Breast epithelium (tissue), 4 donors: ENCODE data around the gene SNRPD3. TPM values are rescaled to one million over a fixed set of nuclear protein-coding genes. Genes with fewer than 3 reads are reported as not detected.
A peak's percentile ranks its signal among the peaks of the same experiment; 100 is the strongest.
"Not testable (repeated sequence)": the region's sequence is repeated elsewhere in the genome, so short reads cannot be mapped to it uniquely, and the experiment has no call there.

Experiments
- DNase-seq, 2 donors: peaks; one replicate each; pipeline ENCODE4 v3.0.0-alpha.2; 2019; ENCODE audit warnings: low spot score in 2 of 2
- H3K27ac ChIP-seq, 2 donors: fragments of 200-600 bp; sonication (generic) in 1 of 2; one replicate each; pipeline ENCODE4 v1.5.1; 2016 to 2019; ENCODE audit warnings: mild to moderate bottlenecking in 1 of 2
- H3K27me3 ChIP-seq, 2 donors: fragments of 200-600 bp; sonication (generic) in 1 of 2; one replicate each; pipeline versions ENCODE4 v1.5.1 to v1.6.0; 2017 to 2019; ENCODE audit warnings: control low read depth in 1 of 2, mild to moderate bottlenecking in 1 of 2
- H3K36me3 ChIP-seq: fragments of 200-600 bp; one replicate; pipeline ENCODE4 v1.5.1; 2019
- H3K4me1 ChIP-seq, 2 donors: fragments of 200-600 bp; sonication (generic); one replicate each; pipeline ENCODE4 v1.5.1; 2016 to 2019; ENCODE audit warnings: control low read depth in 1 of 2
- H3K4me3 ChIP-seq, 3 donors: fragments of 200-600 bp; sonication (generic); 1 replicate in 2 of 3; 2 replicates in 1 of 3; pipeline ENCODE4 v1.5.1; 2016 to 2019; ENCODE audit warnings: mild to moderate bottlenecking in 3 of 3, moderate library complexity in 2 of 3
- H3K9me3 ChIP-seq, 2 donors: fragments of 200-600 bp; sonication (generic) in 1 of 2; one replicate each; pipeline ENCODE4 v1.5.1; 2016 to 2019; ENCODE audit warnings: control low read depth in 1 of 2
- POLR2A ChIP-seq: fragments of 450-650 bp; IDR thresholded peaks from one replicate; pipeline ENCODE4 v1.6.1; 2016; ENCODE audit warnings: antibody characterized with exemption, mild to moderate bottlenecking, moderate library complexity
- POLR2AphosphoS5 ChIP-seq, 3 donors: sonication (generic); formaldehyde crosslinking; IDR thresholded peaks; one replicate each; pipeline ENCODE4 v1.6.1; 2017; ENCODE audit warnings: antibody characterized with exemption in 3 of 3
- intact Hi-C: fragments of 100-400 bp; cut with DNase I; formaldehyde crosslinking; loops from one replicate; pipeline ENCODE4 v1.15.1; 2023; ENCODE audit warnings: low total_unique reads
- total RNA-seq, 3 donors: library from RNA; depleted of rRNA; stranded (reverse); fragments of >200 nt; gene quantifications; one replicate each; pipeline ENCODE4 v1.1.0, GENCODE V29; 2016
- TF ChIP-seq, protein P1 (sequence below), 3 donors: fragments of 450-650 bp; IDR thresholded peaks; one replicate each; pipeline ENCODE4 v1.5.1; 2016 to 2017; ENCODE audit warnings: antibody characterized with exemption in 3 of 3, mild to moderate bottlenecking in 3 of 3, moderate library complexity in 3 of 3

Gene SNRPD3
- total RNA-seq, 3 donors from 2014 or later = 105 to 148 (median 124) TPM

DNA sequence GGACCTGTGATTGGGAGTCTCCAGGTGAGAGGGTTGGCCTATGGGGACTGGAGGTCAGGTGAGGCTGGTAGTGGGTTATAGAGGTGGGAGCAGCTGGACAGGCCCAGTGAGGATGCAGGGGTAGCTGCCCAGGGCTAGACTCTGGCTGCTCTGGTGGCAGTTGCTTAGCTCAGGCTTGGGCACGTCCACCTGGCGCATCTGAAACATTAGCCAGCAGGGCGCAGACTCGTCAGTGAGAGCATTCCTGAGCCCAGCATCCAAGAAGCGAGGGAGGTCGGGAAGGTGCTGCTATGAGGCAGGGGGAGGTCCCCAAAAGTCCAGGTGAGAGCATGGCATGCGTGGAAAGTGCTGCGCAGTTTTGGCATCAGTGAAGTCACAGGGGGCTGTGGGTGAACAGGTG lies 43.7 kb downstream of the SNRPD3 start:
- peak overlapping the region; percentile 33 to 38 for H3K27ac ChIP-seq
- H3K9me3 ChIP-seq = no peaks in the 10 kb centered on the region
- H3K4me3 ChIP-seq = no peak overlapping the region
- H3K4me1 ChIP-seq = peaks cover 6% of the 10 kb centered on the region in 2 donors
- intact Hi-C loops = no loop called here
- TF ChIP-seq POLR2A (no peak), POLR2AphosphoS5 (IDR thresholded peaks at IDR 0.05) (no peak)
- TF ChIP-seq, protein P1, sequence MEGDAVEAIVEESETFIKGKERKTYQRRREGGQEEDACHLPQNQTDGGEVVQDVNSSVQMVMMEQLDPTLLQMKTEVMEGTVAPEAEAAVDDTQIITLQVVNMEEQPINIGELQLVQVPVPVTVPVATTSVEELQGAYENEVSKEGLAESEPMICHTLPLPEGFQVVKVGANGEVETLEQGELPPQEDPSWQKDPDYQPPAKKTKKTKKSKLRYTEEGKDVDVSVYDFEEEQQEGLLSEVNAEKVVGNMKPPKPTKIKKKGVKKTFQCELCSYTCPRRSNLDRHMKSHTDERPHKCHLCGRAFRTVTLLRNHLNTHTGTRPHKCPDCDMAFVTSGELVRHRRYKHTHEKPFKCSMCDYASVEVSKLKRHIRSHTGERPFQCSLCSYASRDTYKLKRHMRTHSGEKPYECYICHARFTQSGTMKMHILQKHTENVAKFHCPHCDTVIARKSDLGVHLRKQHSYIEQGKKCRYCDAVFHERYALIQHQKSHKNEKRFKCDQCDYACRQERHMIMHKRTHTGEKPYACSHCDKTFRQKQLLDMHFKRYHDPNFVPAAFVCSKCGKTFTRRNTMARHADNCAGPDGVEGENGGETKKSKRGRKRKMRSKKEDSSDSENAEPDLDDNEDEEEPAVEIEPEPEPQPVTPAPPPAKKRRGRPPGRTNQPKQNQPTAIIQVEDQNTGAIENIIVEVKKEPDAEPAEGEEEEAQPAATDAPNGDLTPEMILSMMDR (IDR thresholded peaks at IDR 0.05) = no peak
- DNase-seq = no peak
- no peaks in the 10 kb centered on the region for H3K27me3 ChIP-seq
- H3K36me3 ChIP-seq = no peaks in the 10 kb centered on the region

DNA sequence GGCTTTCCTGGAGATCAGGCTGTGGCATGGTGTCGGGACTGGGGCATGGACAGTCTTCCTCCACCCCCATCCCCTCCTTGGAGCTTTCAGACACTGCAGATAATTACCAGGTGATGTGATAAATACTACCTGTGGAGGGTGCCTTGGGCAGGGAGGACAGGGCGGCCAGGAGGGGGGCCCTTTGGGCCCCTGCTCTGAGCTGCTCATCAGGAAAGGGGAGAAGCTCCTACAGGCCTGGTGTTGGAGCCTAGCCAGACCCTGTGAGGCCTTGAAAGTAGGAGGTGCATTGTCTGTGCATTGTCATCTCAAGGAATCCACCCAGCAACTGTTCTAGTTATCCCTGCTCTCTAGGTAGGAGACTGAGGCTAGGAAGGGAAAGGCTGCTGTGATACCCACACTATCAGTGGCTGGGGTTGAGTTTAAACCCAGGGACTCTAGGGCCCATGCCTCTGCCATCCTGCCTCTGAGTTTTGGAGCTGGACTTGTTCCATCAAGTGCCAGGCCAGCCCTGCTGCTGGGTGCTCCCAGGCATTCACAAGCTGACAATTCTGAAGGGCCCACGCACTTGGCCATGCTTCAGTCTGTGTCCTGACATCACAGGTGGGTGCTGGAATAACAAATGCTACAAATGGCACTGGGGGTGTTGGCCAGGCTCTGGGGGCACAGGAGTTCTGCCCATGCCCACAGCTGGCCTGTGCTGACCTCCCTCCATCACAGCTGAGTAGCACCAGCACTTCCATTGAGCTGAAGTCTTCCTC lies 44.3 kb downstream of the SNRPD3 start:
- H3K27me3 ChIP-seq, H3K4me3 ChIP-seq, intact Hi-C loops, DNase-seq, H3K4me1 ChIP-seq, H3K36me3 ChIP-seq, H3K9me3 ChIP-seq: not testable (repeated sequence)
- peak overlapping the region; percentile 33 to 38 for H3K27ac ChIP-seq

DNA sequence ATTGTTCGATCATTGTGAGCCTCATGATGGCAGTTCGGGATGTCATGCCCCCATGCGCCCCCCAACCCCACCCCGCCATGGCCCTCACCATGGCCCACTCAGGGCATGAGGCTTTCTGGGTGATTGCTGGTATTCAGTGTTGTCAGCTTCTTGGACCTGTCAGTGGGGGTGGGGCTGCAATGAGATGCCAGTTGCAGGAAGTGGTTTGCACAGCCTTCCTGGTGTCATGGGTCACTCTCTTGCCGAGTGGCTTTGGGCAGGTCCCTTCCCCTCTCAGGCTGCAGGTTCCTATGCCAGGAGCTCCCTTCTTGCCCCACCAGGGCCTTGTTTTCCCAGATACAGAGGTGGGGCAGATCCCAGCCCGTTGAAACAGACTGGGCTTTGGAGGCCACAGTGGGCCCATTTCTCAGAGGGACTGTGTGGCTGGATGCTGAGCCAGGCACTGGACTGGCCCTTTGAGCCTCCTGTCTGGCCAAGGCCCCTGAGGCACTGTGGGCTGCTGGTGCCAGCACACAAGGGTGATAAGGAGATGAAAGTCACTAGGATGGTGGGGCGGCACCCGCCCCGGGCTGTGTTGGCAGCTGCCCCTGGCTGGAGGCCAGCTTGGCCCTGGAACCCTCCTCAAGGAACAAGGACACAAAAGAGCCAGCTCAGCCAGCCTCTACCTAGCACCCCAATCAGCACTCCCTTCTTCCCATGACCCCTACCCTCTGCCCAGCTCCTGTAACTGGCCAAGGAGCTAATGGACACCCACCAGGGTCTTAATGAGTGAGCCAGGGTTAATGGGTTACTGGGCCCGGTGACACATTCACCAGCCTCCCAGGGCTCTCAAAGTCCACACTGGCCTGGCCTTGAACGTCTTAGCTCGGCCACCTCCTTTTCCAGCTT lies 45.7 kb downstream of the SNRPD3 start:
- intact Hi-C loops = no loop called here
- Histone ChIP-seq H3K4me3 (no peak overlapping the region), H3K36me3 (no peaks in the 10 kb centered on the region), H3K27me3 (no peaks in the 10 kb centered on the region), H3K4me1 (no peaks in the 10 kb centered on the region), H3K9me3 (no peaks in the 10 kb centered on the region), H3K27ac (no peak overlapping the region)
- no peak for DNase-seq
- TF ChIP-seq POLR2A = no peak
- TF ChIP-seq, protein P1 (IDR thresholded peaks at IDR 0.05) = no peak

DNA sequence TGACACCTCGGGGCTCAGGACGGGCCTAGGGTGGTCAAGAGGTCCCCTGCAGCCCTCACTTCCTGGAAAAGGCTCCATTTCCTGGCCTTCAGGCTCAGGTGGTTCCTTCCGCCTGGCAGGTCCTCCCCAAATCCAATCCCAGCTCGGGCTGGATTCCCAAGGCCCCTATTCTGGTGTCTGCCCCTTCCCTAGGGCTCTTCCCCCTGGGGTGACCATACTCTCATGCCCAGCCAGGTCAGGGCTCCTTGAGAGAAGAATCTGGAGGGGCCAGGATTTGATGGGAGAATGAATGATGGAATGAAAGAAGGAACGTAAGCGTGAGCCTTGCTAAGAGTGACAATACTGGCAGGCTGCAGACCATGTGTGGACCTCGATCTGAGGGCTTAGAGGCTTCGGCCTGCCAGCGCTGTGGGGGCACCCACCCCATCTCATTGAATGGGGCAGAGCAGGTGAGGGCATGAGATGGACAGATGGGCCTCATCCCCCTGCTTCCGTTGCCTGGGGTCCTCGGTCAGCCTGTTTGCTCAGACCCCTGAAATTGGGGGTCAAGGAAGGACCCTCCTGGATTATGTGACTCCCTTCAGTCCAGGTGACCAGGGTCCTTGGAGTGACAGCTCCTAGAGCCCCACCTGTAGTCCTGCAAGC lies 46.4 kb downstream of the SNRPD3 start:
- H3K4me3 ChIP-seq, DNase-seq, intact Hi-C loops, H3K36me3 ChIP-seq, H3K27ac ChIP-seq, H3K27me3 ChIP-seq, H3K4me1 ChIP-seq, H3K9me3 ChIP-seq: not testable (repeated sequence)

DNA sequence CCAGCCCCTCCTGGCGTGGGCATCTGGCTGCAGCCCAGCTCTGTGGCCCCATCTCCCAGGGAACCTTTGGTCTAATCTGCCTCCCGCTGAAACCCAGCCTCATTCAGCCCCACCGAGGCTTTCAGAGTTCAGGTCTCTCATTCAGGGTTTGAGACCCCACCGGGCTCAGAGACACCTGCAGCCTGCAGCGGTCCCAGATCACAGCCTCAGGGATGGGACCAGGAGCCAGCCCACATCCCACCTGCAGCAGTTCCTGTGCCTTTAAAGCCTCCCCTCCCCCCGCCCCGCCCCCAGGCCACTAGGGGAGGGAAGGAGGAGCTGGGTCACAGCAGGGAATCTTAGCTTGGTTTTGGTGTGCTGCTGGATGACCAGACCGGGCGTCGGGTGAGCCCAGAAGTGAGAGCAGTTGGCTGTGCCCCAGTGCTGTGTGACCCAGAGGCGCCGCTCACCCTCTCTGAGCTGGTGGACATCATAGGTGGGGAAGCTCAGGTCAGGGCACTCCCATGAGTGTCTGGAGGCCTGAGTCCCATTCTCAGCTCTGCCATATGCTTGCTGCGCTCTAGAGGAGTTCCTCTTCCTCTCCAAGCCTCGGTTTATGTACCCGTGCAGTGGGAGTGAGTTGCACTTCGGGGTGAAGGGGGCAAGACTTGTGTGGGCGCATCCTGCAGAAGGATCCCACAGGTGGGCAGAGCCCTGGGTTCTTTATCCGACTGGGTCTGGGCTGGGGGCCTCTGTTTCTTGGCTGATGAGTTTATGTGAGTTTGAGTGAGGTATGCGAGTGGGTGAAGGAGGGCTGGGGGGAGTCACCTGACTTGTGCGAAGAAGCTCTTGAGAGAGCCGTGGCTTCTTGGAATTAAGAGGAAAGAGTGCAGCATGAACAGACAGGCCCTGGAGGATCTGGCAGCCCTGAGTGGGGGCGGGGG lies 47.3 kb downstream of the SNRPD3 start, which contains the start of gene GGT1:
Gene GGT1 (plus strand): TSS at position 347 of the 923 bp plus-strand sequence. CDS start 7,889 bp downstream, outside the sequence.
- DNase-seq, H3K36me3 ChIP-seq, H3K4me1 ChIP-seq, intact Hi-C loops, H3K27me3 ChIP-seq, H3K9me3 ChIP-seq: not testable (repeated sequence)
- Histone ChIP-seq H3K27ac (peak within 1 kb of the TSS; percentile 59 to 60), H3K4me3 (peak within 1 kb of the TSS; percentile 1 to 41 (median 20))

DNA sequence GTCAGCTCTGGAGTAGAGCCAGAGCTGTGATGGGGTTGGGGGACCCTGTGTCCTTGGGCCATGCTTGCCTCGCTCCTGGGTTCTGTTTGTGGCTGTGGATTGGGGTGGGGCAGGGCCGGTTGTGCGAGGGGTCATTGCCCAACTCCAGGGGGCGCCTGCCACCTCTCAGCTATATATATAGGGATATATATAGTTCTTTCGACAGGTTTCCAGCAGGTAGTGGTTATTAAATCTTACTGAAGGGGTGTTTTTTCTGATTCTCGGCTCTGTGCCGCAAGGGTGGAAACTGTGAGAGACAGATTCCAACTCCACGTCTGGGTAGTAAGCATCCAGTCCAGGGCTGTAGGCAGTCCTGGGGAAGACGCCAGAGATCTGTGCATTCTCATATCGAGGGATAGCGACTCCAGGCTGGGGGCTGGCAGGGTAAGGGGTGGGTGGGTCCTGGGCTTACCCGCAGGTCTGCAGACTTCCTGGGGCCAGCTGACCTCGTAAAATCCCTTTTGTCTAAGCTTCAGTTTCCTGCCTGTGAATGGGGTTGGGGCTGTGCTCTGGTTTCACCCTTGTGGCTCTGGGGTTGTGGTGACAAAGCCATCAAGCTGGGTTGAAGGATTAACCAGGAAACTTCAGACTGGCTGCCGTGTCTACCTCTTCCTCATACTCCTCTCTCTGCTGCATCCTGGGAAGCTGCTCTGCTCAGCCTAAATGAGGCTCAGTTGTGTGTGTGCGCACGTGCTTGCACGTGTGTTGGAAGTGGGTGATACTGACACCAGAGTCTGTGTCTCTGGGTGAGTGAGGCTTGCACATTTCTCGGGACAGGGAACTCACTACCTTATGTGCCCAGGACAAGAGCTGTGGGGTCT lies 48.2 kb downstream of the SNRPD3 start:
- H3K27ac ChIP-seq = peak overlapping the region; percentile 59 to 60
- H3K9me3 ChIP-seq, DNase-seq, H3K27me3 ChIP-seq, intact Hi-C loops, H3K36me3 ChIP-seq, H3K4me1 ChIP-seq: not testable (repeated sequence)
- peak overlapping the region; percentile 1 to 41 (median 20) for H3K4me3 ChIP-seq

DNA sequence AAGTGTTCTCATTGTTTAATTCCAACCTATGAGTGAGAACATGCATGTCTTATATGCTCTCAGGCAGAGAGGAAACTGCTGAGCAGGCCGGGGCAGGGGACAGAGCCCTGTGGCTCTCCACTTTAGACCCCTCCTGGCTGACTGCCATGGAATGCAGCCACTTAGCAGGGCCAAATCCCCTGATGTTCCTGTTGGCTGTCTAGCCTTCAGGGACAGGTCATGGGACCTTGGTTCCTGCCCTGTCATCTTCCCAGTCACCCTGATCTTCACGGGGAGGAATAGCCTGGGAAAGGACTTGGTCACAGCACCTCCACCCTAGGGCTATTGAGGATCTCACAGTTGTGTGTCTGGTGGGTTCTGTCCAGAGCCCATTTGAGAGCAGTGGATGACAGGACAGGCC lies 50.5 kb downstream of the SNRPD3 start:
- H3K27ac ChIP-seq, H3K4me3 ChIP-seq, H3K4me1 ChIP-seq, H3K27me3 ChIP-seq, DNase-seq, H3K9me3 ChIP-seq, H3K36me3 ChIP-seq, intact Hi-C loops: not testable (repeated sequence)

DNA sequence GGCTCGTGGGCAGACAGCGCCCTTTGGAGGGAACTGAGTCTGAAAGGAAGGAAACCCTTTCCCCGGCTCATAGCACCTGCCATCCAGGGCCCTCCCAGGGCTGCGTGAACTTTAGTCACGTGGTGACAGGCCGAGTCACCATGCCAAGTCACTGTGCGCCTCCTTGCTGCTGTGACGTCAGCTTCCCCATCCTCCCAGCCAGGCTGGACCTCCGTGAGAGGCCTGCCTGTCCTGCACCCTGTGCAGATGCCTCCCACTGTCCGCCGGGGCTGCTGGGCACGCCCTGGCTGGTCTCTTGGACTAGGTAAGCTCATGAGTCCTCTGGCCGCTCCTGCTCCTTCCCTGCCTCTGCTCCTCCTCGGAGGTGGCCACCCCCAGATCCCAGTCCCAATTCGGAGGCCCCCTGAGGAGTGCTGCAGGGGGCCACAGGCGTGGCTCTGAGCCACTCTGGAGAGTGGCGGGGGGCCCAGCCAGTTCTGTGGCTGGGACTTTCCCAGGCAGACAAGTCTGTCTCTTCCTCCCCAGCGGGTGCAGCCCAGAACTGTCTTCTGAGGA lies 51.7 kb downstream of the SNRPD3 start:
- H3K4me3 ChIP-seq, H3K36me3 ChIP-seq, DNase-seq, H3K9me3 ChIP-seq, intact Hi-C loops, H3K27me3 ChIP-seq, H3K4me1 ChIP-seq, H3K27ac ChIP-seq: not testable (repeated sequence)

DNA sequence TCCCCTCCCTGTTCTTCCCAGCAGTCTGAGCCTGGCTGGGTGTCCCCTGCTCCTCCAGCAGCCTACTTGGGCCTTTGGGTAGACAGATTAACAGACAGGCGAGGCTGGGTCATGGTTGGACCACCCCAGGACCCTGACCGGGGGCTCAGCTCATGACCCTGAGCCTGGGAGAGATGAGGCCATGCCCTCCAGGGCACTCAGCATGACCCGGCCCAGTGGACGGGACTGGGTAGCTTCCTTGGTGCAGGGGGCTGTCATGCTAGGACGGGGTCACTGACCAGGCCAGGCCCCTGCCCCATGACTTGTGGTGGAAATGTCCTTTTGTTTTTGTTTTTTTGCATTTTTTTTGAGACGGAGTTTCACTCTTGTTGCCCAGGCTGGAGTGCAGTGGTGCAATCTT lies 52.5 kb downstream of the SNRPD3 start:
- not testable (repeated sequence) for H3K27ac ChIP-seq, H3K4me1 ChIP-seq

More for the DNA sequence above, 52.5 kb downstream of the SNRPD3 start:
- H3K9me3 ChIP-seq, DNase-seq, H3K27me3 ChIP-seq, intact Hi-C loops, H3K36me3 ChIP-seq, H3K4me3 ChIP-seq: not testable (repeated sequence)
